DND-41 (cell line): ENCODE results near the gene ACBD6.

Experiments used
- ATAC-seq: fragments of 200-7000 bp; cut with Tn5 transposase; 3 replicates; pipeline ENCODE4 v1.9.1; 2021; ENCODE audit warnings: low read depth; ENCODE audit not compliant: insufficient read depth
- DNase-seq: peaks from one replicate; pipeline ENCODE4 v3.0.0-alpha.2; 2020
- H2AFZ ChIP-seq: 2 replicates; pipeline ENCODE4 v1.6.0; 2012; ENCODE audit warnings: low read depth, low read length
- H3K27ac ChIP-seq: 2 replicates; pipeline ENCODE4 v1.5.1; 2012; ENCODE audit warnings: low read length, inconsistent platforms
- H3K27me3 ChIP-seq: fragments of 200-600 bp; sonication (generic); 2 replicates; pipeline ENCODE4 v1.6.0; 2012; ENCODE audit warnings: low read length, mild to moderate bottlenecking, inconsistent platforms; ENCODE audit not compliant: insufficient read depth, poor library complexity
- H3K36me3 ChIP-seq: 2 replicates; pipeline ENCODE4 v1.5.1; 2012; ENCODE audit warnings: low read length, inconsistent platforms; ENCODE audit not compliant: insufficient read depth
- H3K4me1 ChIP-seq: 2 replicates; pipeline ENCODE4 v1.5.1; 2012; ENCODE audit warnings: mild to moderate bottlenecking, low read length; ENCODE audit not compliant: insufficient read depth
- H3K4me2 ChIP-seq: 2 replicates; pipeline ENCODE4 v1.6.0; 2012; ENCODE audit warnings: mild to moderate bottlenecking, moderate library complexity, low read length, inconsistent platforms; ENCODE audit not compliant: insufficient read depth
- H3K4me3 ChIP-seq, 2 experiments: fragments of 200-600 bp in 1 of 2; shearing (Covaris generic) in 1 of 2; 2 replicates each; pipeline ENCODE4 v1.5.1; 2012 to 2016; ENCODE audit warnings: inconsistent platforms in 2 of 2, low read length in 2 of 2, mild to moderate bottlenecking in 2 of 2, low read depth in 1 of 2, moderate library complexity in 1 of 2
- H3K79me2 ChIP-seq: 2 replicates; pipeline ENCODE4 v1.6.0; 2012; ENCODE audit warnings: low read length, inconsistent platforms; ENCODE audit not compliant: insufficient read depth
- H3K9ac ChIP-seq: 2 replicates; pipeline ENCODE4 v1.6.0; 2012; ENCODE audit warnings: low read depth, mild to moderate bottlenecking, inconsistent platforms, low read length, moderate library complexity
- H3K9me3 ChIP-seq: 2 replicates; pipeline ENCODE4 v1.5.1; 2012; ENCODE audit warnings: low read length, moderate library complexity, mild to moderate bottlenecking, inconsistent platforms; ENCODE audit not compliant: insufficient read depth, severe bottlenecking
- H4K20me1 ChIP-seq: 2 replicates; pipeline ENCODE4 v1.6.0; 2012; ENCODE audit warnings: low read length; ENCODE audit not compliant: insufficient read depth
- EZH2 ChIP-seq: IDR thresholded peaks from 3 replicates; pipeline ENCODE4 v1.6.1; 2012; ENCODE audit warnings: borderline replicate concordance, low read depth, mild to moderate bottlenecking, moderate library complexity, low read length, inconsistent platforms; ENCODE audit not compliant: severe bottlenecking
- TF ChIP-seq, protein P1 (sequence below): IDR thresholded peaks from 2 replicates; pipeline ENCODE4 v1.5.1; 2012; ENCODE audit warnings: borderline replicate concordance, low read length, moderate library complexity, mild to moderate bottlenecking; ENCODE audit not compliant: poor library complexity, severe bottlenecking; ENCODE audit errors: extremely low read depth

The ACBD6 gene

DNA sequence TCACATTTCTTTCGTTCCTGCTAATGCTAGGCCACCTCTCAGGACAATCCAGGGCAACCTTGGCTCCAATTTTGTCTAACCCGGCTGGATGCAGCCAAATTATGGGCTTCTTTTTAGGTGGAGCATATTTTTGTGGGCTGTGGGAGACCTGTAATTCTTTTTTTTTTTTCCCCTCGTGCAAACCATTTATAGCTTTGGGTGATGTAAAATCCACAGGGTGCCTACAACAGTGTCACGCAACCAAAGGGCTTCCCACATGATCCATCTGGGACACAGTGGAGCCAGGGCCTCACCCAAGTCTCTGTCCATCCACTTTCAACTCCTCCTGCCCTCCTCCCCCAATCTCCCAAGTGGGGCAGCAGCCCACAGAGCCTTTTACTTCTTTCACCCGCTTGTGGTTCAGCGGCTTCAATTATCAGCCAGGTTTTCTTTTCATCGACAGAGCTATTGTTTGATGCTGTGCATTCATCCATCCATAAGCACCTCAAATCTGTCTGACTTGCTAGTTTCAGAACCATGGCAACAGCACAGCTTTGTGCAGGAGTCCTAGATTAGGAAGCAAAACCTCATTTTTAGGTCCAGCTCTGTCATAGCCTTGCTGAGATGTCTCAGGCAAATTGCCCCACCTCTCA is 46.4 kb upstream of the ACBD6 start:
- ATAC-seq, result no peak
- Histone ChIP-seq H3K9me3 (no peaks in the 10 kb centered on the region), H2AFZ (no peak overlapping the region), H3K27ac (no peak overlapping the region), H3K4me2 (no peak overlapping the region), H3K4me3 (no peak overlapping the region), H4K20me1 (no peaks in the 10 kb centered on the region), H3K79me2 (no peaks in the 10 kb centered on the region), H3K9ac (no peak overlapping the region), H3K27me3 (no peaks in the 10 kb centered on the region), H3K4me1 (no peaks in the 10 kb centered on the region), H3K36me3 (no peaks in the 10 kb centered on the region)
- DNase-seq, result no peak
- TF ChIP-seq, protein P1, sequence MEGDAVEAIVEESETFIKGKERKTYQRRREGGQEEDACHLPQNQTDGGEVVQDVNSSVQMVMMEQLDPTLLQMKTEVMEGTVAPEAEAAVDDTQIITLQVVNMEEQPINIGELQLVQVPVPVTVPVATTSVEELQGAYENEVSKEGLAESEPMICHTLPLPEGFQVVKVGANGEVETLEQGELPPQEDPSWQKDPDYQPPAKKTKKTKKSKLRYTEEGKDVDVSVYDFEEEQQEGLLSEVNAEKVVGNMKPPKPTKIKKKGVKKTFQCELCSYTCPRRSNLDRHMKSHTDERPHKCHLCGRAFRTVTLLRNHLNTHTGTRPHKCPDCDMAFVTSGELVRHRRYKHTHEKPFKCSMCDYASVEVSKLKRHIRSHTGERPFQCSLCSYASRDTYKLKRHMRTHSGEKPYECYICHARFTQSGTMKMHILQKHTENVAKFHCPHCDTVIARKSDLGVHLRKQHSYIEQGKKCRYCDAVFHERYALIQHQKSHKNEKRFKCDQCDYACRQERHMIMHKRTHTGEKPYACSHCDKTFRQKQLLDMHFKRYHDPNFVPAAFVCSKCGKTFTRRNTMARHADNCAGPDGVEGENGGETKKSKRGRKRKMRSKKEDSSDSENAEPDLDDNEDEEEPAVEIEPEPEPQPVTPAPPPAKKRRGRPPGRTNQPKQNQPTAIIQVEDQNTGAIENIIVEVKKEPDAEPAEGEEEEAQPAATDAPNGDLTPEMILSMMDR, result no peak

DNA sequence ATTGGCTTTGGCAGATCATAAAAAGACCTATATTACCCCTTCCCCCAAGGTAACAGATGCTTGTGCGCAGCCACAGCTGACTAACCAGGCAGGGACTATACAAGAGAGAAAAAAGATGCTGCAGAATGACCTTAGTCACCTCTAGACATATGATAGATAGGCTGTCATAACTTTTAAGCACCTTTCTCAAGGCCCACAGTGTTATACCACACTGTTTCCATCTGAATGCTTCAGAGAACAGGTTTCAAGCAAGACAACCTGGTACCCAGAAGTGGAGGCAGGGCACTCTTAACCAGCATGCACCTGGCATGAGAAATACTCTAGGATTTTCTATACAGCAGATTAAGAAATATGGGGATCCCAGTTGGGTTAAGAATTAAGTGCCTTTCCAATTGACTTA is 43.6 kb upstream of the ACBD6 start:
- no peaks in the 10 kb centered on the region for H3K27me3 ChIP-seq
- ATAC-seq, result no peak
- H3K27ac ChIP-seq, result no peak overlapping the region
- H3K4me2 ChIP-seq, result no peak overlapping the region
- H3K9ac ChIP-seq, result no peak overlapping the region
- H4K20me1 ChIP-seq, result no peaks in the 10 kb centered on the region
- no peaks in the 10 kb centered on the region for H3K36me3 ChIP-seq
- H3K9me3 ChIP-seq, result no peaks in the 10 kb centered on the region
- TF ChIP-seq, protein P1, result no peak
- TF ChIP-seq EZH2, result no peak
- no peak for DNase-seq
- no peaks in the 10 kb centered on the region for H3K4me1 ChIP-seq
- no peak overlapping the region for H3K4me3 ChIP-seq
- no peaks in the 10 kb centered on the region for H3K79me2 ChIP-seq
- H2AFZ ChIP-seq, result no peak overlapping the region

DNA sequence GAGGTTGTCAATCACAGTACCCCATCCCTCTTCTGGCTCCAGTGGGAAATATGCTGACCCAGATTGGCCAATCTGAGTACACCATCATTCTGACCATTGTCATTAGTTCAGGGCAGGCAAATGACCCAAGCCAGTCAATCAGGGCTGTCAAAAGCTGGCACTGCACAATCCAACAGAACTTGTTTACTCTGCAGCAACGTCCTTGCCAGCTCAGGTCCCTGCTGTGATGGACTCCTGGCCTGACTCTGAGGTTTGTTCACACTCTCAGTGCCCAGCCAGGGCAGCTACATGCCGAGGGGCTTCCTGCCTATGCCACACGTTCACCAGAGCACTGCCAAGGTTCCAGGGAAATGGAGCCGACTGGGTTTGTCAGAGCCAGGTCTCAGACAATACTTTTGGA is 41.7 kb upstream of the ACBD6 start:
- H4K20me1 ChIP-seq, result no peaks in the 10 kb centered on the region
- H3K4me1 ChIP-seq, result no peaks in the 10 kb centered on the region
- no peak overlapping the region for H3K9ac ChIP-seq
- no peaks in the 10 kb centered on the region for H3K9me3 ChIP-seq
- no peaks in the 10 kb centered on the region for H3K27me3 ChIP-seq
- no peak overlapping the region for H3K27ac ChIP-seq
- H3K4me2 ChIP-seq, result no peak overlapping the region
- H3K36me3 ChIP-seq, result no peaks in the 10 kb centered on the region
- ATAC-seq, result no peak
- no peak overlapping the region for H3K4me3 ChIP-seq
- no peak for DNase-seq
- H3K79me2 ChIP-seq, result no peaks in the 10 kb centered on the region
- H2AFZ ChIP-seq, result no peak overlapping the region
- TF ChIP-seq, protein P1, result no peak
- TF ChIP-seq EZH2, result no peak

DNA sequence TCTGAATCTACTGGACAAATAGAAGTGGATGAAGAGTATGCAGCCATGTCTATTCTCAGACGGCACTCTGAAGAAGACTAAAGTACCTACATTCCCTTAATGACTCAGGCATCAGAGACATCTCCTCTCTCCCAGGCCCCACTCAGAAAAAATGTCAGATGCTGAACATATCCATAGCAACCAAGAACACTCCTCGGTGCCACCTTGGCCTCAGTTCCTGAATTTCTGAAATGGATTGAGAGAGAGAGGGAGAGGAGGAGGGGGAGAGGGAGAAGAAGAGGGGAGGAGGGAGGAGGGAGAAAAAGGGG is 40.4 kb upstream of the ACBD6 start:
- TF ChIP-seq, protein P1, result no peak
- TF ChIP-seq EZH2, result no peak
- no peak for DNase-seq
- Histone ChIP-seq H3K4me3 (no peak overlapping the region), H3K79me2 (no peaks in the 10 kb centered on the region), H2AFZ (no peak overlapping the region), H4K20me1 (no peaks in the 10 kb centered on the region), H3K9me3 (no peaks in the 10 kb centered on the region), H3K27ac (no peak overlapping the region), H3K9ac (no peak overlapping the region), H3K27me3 (no peaks in the 10 kb centered on the region), H3K36me3 (no peaks in the 10 kb centered on the region), H3K4me2 (no peak overlapping the region), H3K4me1 (no peaks in the 10 kb centered on the region)
- ATAC-seq, result no peak
